OCI-LY1 (cell line): ENCODE data around the gene GNG7.
"Not testable (repeated sequence)": the region's sequence is repeated elsewhere in the genome, so short reads cannot be mapped to it uniquely, and the experiment has no call there.

Experiments
- H2AFZ ChIP-seq: fragments of 200-600 bp; sonication (generic), shearing (Covaris generic); 2 replicates; pipeline ENCODE4 v1.6.0; 2014; ENCODE audit warnings: antibody characterized with exemption, mild to moderate bottlenecking, low read length
- H3F3A ChIP-seq: fragments of 200-600 bp; sonication (generic), shearing (Covaris generic); 2 replicates; pipeline ENCODE4 v1.6.0; 2014; ENCODE audit warnings: mild to moderate bottlenecking, antibody characterized with exemption, low read length, moderate library complexity; ENCODE audit not compliant: insufficient read depth
- H3K27ac ChIP-seq: fragments of 200-600 bp; sonication (generic); 2 replicates; pipeline ENCODE4 v1.5.1; 2014; ENCODE audit warnings: low read length, mixed run types, mild to moderate bottlenecking, low read depth; ENCODE audit not compliant: poor library complexity, severe bottlenecking
- H3K27me3 ChIP-seq: fragments of 200-600 bp; sonication (generic); 2 replicates; pipeline ENCODE4 v1.6.0; 2014; ENCODE audit warnings: antibody characterized with exemption, mild to moderate bottlenecking, low read length, moderate library complexity; ENCODE audit not compliant: insufficient read depth
- H3K36me3 ChIP-seq: fragments of 200-600 bp; sonication (generic); 2 replicates; pipeline ENCODE4 v1.6.1; 2014; ENCODE audit warnings: mild to moderate bottlenecking, antibody characterized with exemption, low read length, moderate library complexity, mixed read lengths; ENCODE audit not compliant: insufficient read depth
- H3K4me1 ChIP-seq: fragments of 200-600 bp; sonication (generic); 2 replicates; pipeline ENCODE4 v1.5.1; 2014; ENCODE audit warnings: mild to moderate bottlenecking, low read length, moderate library complexity; ENCODE audit not compliant: insufficient read depth, severe bottlenecking
- H3K4me2 ChIP-seq: fragments of 200-600 bp; sonication (generic), shearing (Covaris generic); 2 replicates; pipeline ENCODE4 v1.6.1; 2014; ENCODE audit warnings: low read length
- H3K4me3 ChIP-seq: fragments of 200-600 bp; sonication (generic); 2 replicates; pipeline ENCODE4 v1.5.1; 2014; ENCODE audit warnings: low read length, low read depth, mild to moderate bottlenecking, mixed read lengths; ENCODE audit not compliant: poor library complexity, severe bottlenecking
- H3K79me2 ChIP-seq: fragments of 200-600 bp; shearing (Covaris generic); 2 replicates; pipeline ENCODE4 v1.6.1; 2016; ENCODE audit warnings: mixed run types, low read length, mixed read lengths; ENCODE audit not compliant: insufficient read depth
- H3K9ac ChIP-seq: fragments of 200-600 bp; sonication (generic), shearing (Covaris generic); 2 replicates; pipeline ENCODE4 v1.6.1; 2014; ENCODE audit warnings: mild to moderate bottlenecking, low read length, mixed read lengths
- H3K9me2 ChIP-seq: fragments of 200-600 bp; sonication (generic), shearing (Covaris generic); 2 replicates; pipeline ENCODE4 v1.6.1; 2014; ENCODE audit warnings: low read depth, mild to moderate bottlenecking, low read length, mixed read lengths
- H3K9me3 ChIP-seq: fragments of 200-600 bp; shearing (Covaris generic); 2 replicates; pipeline ENCODE4 v1.6.1; 2014; ENCODE audit warnings: low read length, mixed read lengths
- H4K20me1 ChIP-seq: fragments of 200-600 bp; sonication (generic), shearing (Covaris generic); 2 replicates; pipeline ENCODE4 v1.6.0; 2016; ENCODE audit warnings: mild to moderate bottlenecking, low read length; ENCODE audit not compliant: insufficient read depth
- EZH2 ChIP-seq: fragments of 200-600 bp; sonication (generic), shearing (Covaris generic); IDR thresholded peaks from 2 replicates; pipeline ENCODE4 v1.8.0; 2017; ENCODE audit warnings: borderline replicate concordance, mixed run types, mild to moderate bottlenecking, antibody characterized with exemption, low read length, moderate library complexity, mixed read lengths
- TF ChIP-seq, protein P1 (sequence below): fragments of 200-600 bp; sonication (generic), shearing (Covaris generic); IDR thresholded peaks from 2 replicates; pipeline ENCODE4 v1.5.1; 2017; ENCODE audit warnings: mild to moderate bottlenecking, antibody characterized with exemption, low read length, moderate library complexity, mixed read lengths

GNG7 gene

GRCh38 chr19:2543463-2544442, 158.7 kb downstream of the GNG7 start:
- Histone ChIP-seq H3K36me3 (no peaks in the 10 kb centered on the region), H3K9me2 (no peaks in the 10 kb centered on the region), H3K4me3 (no peak overlapping the region), H3K27me3 (no peaks in the 10 kb centered on the region; the same call in 1 of the 2 replicates), H3F3A (no peaks in the 10 kb centered on the region), H3K79me2 (no peaks in the 10 kb centered on the region), H4K20me1 (no peaks in the 10 kb centered on the region), H3K4me1 (no peaks in the 10 kb centered on the region), H2AFZ (no peak overlapping the region), H3K9ac (no peak overlapping the region), H3K27ac (no peak overlapping the region), H3K9me3 (no peaks in the 10 kb centered on the region), H3K4me2 (no peak overlapping the region)
- TF ChIP-seq, protein P1, sequence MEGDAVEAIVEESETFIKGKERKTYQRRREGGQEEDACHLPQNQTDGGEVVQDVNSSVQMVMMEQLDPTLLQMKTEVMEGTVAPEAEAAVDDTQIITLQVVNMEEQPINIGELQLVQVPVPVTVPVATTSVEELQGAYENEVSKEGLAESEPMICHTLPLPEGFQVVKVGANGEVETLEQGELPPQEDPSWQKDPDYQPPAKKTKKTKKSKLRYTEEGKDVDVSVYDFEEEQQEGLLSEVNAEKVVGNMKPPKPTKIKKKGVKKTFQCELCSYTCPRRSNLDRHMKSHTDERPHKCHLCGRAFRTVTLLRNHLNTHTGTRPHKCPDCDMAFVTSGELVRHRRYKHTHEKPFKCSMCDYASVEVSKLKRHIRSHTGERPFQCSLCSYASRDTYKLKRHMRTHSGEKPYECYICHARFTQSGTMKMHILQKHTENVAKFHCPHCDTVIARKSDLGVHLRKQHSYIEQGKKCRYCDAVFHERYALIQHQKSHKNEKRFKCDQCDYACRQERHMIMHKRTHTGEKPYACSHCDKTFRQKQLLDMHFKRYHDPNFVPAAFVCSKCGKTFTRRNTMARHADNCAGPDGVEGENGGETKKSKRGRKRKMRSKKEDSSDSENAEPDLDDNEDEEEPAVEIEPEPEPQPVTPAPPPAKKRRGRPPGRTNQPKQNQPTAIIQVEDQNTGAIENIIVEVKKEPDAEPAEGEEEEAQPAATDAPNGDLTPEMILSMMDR: no peak
- TF ChIP-seq EZH2: no peak

DNA sequence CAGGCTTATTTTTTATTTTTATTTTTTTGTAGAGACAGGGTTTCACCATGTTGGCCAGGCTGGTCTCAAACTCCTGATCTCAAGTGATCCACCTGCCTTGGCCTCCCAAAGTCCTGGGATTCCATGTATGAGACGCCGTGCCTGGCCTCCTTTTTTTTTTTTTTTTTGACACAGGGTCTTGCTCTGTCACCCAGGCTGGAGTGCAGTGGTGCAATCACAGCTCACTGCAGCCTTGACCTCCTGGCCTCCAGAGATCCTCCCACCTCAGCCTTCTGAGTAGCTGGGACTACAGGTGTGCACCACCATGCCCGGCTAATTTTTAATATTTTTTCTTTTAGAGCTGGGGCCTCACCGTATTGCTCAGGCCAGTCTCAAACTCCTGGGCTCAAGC, 159.4 kb downstream of the GNG7 start:
- not testable (repeated sequence) for H3F3A ChIP-seq, H4K20me1 ChIP-seq, H3K9ac ChIP-seq, H3K9me2 ChIP-seq, H3K36me3 ChIP-seq, H3K9me3 ChIP-seq, H3K79me2 ChIP-seq, H3K4me3 ChIP-seq, H3K4me2 ChIP-seq, H2AFZ ChIP-seq, H3K4me1 ChIP-seq, H3K27ac ChIP-seq, H3K27me3 ChIP-seq

GRCh38 chr19:2542341-2543069, 160.0 kb downstream of the GNG7 start:
- no peak overlapping the region for H3K4me3 ChIP-seq
- H3K36me3 ChIP-seq: no peaks in the 10 kb centered on the region
- H3K27me3 ChIP-seq: no peaks in the 10 kb centered on the region; the same call in 1 of the 2 replicates
- no peaks in the 10 kb centered on the region for H3K4me1 ChIP-seq
- no peaks in the 10 kb centered on the region for H3K9me2 ChIP-seq
- no peaks in the 10 kb centered on the region for H3F3A ChIP-seq
- no peak overlapping the region for H3K27ac ChIP-seq
- no peak overlapping the region for H3K4me2 ChIP-seq
- H3K9me3 ChIP-seq: no peaks in the 10 kb centered on the region
- TF ChIP-seq, protein P1: no peak
- TF ChIP-seq EZH2: no peak
- H4K20me1 ChIP-seq: no peaks in the 10 kb centered on the region
- no peaks in the 10 kb centered on the region for H3K79me2 ChIP-seq
- no peak overlapping the region for H2AFZ ChIP-seq
- no peak overlapping the region for H3K9ac ChIP-seq
